Measurements from ENCODE around the gene VPS16. TPM values are rescaled to one million over a fixed set of nuclear protein-coding genes. Genes with fewer than 3 reads are reported as not detected.

VPS16 gene
- total RNA-seq, 2 experiments from 2014 or later: 32.6 to 39.0 TPM

- H3K4me3 ChIP-seq (ENCODE audit: low read depth, low read length, poor library complexity, severe bottlenecking): no peak overlapping the region
- DNase-seq (ENCODE audit: low spot score): no peak
- POLR2A ChIA-PET: interaction anchor here (0.8 to 1.8 kb wide), 2 partner anchors 10 to 16 kb away, joined by 4 to 9 read pairs; no protein-coding TSS in a partner anchor
- CTCF ChIA-PET (ENCODE audit: unreplicated experiment): no interaction called here
- H3K4me2 ChIP-seq (ENCODE audit: low read length): no peak overlapping the region
- H2AFZ ChIP-seq (ENCODE audit: low read length): no peak overlapping the region
- H3K4me1 ChIP-seq (ENCODE audit: insufficient read depth, low read length, poor library complexity, severe bottlenecking): no peaks in the 10 kb centered on the region
- no peaks in the 10 kb centered on the region; the same call in 1 of the 2 replicates for H3K36me3 ChIP-seq (ENCODE audit: insufficient read depth, low read length)
- H3K9me2 ChIP-seq (ENCODE audit: insufficient read depth, low read length): no peaks in the 10 kb centered on the region
- H3K9me3 ChIP-seq (ENCODE audit: low read length): no peaks in the 10 kb centered on the region
- TF ChIP-seq EZH2phosphoT487 (IDR thresholded peaks at IDR 0.05; ENCODE audit: borderline replicate concordance, low read depth, low read length) (no peak), CTCF (conservative IDR thresholded peaks at IDR 0.05; ENCODE audit: low read length) (no peak)
- H3K79me2 ChIP-seq (ENCODE audit: insufficient read depth, low read depth, low read length): peaks cover 18% of the 10 kb centered on the region; the same call in 1 of the 2 replicates
- intact Hi-C loops (cut with micrococcal nuclease; ENCODE audit: unreplicated experiment): no loop called here
- no peak overlapping the region for H3K27ac ChIP-seq (ENCODE audit: low read depth, low read length, poor library complexity, severe bottlenecking)
- no TSS peak for BruUV-seq (replicated peaks)
- no peaks in the 10 kb centered on the region for H4K20me1 ChIP-seq (ENCODE audit: insufficient read depth, low read length)
Measured at GRCh38 chr20:2907519-2907918, 67.0 kb downstream of the VPS16 start.

- H3K79me2 ChIP-seq (ENCODE audit: insufficient read depth, low read depth, low read length): peaks cover 10% of the 10 kb centered on the region; the same call in 1 of the 2 replicates
- H3K4me2 ChIP-seq (ENCODE audit: low read length): no peak overlapping the region
- no TSS peak for BruUV-seq (replicated peaks)
- H3K4me3 ChIP-seq (ENCODE audit: low read depth, low read length, poor library complexity, severe bottlenecking): no peak overlapping the region
- H3K9me3 ChIP-seq (ENCODE audit: low read length): no peaks in the 10 kb centered on the region
- H3K9me2 ChIP-seq (ENCODE audit: insufficient read depth, low read length): no peaks in the 10 kb centered on the region
- no peak for DNase-seq (ENCODE audit: low spot score)
- no peak overlapping the region for H2AFZ ChIP-seq (ENCODE audit: low read length)
- H3K27ac ChIP-seq (ENCODE audit: low read depth, low read length, poor library complexity, severe bottlenecking): no peak overlapping the region
- no peaks in the 10 kb centered on the region for H3K4me1 ChIP-seq (ENCODE audit: insufficient read depth, low read length, poor library complexity, severe bottlenecking)
- H4K20me1 ChIP-seq (ENCODE audit: insufficient read depth, low read length): no peaks in the 10 kb centered on the region
- ChIA-PET POLR2A (interaction anchor here (0.7 kb wide), 1 partner anchor 44 kb away, joined by 3 read pairs; no protein-coding TSS in a partner anchor), CTCF (ENCODE audit: unreplicated experiment) (no interaction called here)
- TF ChIP-seq CTCF (conservative IDR thresholded peaks at IDR 0.05; ENCODE audit: low read length) (no peak), EZH2phosphoT487 (IDR thresholded peaks at IDR 0.05; ENCODE audit: borderline replicate concordance, low read depth, low read length) (no peak)
- intact Hi-C loops (cut with micrococcal nuclease; ENCODE audit: unreplicated experiment): no loop called here
- no peaks in the 10 kb centered on the region for H3K36me3 ChIP-seq (ENCODE audit: insufficient read depth, low read length)
Measured at GRCh38 chr20:2909953-2910352, 69.4 kb downstream of the VPS16 start.

GRCh38 chr20:2911200-2911599, 70.7 kb downstream of the VPS16 start:
- no peaks in the 10 kb centered on the region for H3K4me1 ChIP-seq (ENCODE audit: insufficient read depth, low read length, poor library complexity, severe bottlenecking)
- intact Hi-C loops (cut with micrococcal nuclease; ENCODE audit: unreplicated experiment): no loop called here
- H3K9me3 ChIP-seq (ENCODE audit: low read length): no peaks in the 10 kb centered on the region
- H2AFZ ChIP-seq (ENCODE audit: low read length): no peak overlapping the region
- POLR2A ChIA-PET: no interaction called here
- no peak overlapping the region for H3K27ac ChIP-seq (ENCODE audit: low read depth, low read length, poor library complexity, severe bottlenecking)
- DNase-seq (ENCODE audit: low spot score): no peak
- H3K4me2 ChIP-seq (ENCODE audit: low read length): no peak overlapping the region
- peaks cover 10% of the 10 kb centered on the region; the same call in 1 of the 2 replicates for H3K79me2 ChIP-seq (ENCODE audit: insufficient read depth, low read depth, low read length)
- H4K20me1 ChIP-seq (ENCODE audit: insufficient read depth, low read length): no peaks in the 10 kb centered on the region
- peaks cover 3% of the 10 kb centered on the region for H3K36me3 ChIP-seq (ENCODE audit: insufficient read depth, low read length)
- CTCF ChIA-PET (ENCODE audit: unreplicated experiment): no interaction called here
- H3K4me3 ChIP-seq (ENCODE audit: low read depth, low read length, poor library complexity, severe bottlenecking): no peak overlapping the region
- no TSS peak for BruUV-seq (replicated peaks)
- no peaks in the 10 kb centered on the region for H3K9me2 ChIP-seq (ENCODE audit: insufficient read depth, low read length)
- TF ChIP-seq EZH2phosphoT487 (IDR thresholded peaks at IDR 0.05; ENCODE audit: borderline replicate concordance, low read depth, low read length) (no peak), CTCF (conservative IDR thresholded peaks at IDR 0.05; ENCODE audit: low read length) (no peak)
